Measurements from ENCODE around the gene URGCP.

Gene URGCP

DNA sequence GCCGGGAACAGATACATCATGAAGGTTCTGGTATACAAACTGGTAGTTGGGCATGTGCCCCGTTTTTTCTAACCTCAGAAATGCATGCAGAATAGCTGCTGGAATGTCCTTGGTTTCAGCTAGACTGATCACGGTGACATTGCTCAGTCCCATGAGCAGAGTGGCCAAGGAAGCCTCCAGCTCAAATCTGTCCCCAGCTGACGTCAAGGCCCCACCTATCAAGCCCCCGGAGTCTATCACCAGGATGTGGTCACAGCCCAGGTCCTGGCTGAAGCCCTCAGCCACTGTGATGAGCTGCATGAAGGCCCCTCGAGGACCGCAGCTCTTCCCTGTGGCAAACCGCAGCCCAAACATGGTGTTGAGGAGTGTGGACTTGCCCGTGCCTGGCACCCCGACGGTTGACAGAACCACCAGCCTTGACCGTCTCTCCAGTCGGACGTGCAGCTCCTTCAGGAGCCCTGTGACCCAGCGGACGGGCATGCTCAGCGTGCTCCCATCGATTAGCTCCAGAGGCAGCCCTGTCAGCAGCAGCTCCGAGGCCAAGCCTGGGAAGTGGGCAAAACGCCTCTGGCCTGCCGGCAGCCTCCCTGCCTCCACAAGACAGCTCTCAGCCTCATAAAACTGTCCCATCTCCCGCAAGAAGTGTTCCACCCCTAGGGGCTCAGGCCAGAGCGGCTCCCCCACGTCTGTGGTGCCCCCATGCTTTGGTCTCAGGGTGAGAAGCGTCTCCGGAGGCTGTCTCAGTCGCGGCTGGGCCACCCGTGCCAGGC lies 29.2 kb downstream of the URGCP start:
- Histone ChIP-seq H3K36me3 (ENCODE audit: control insufficient read depth in 4 of 4, insufficient read depth in 4 of 4, low read length in 3 of 4) (peaks cover 5 to 59% (median 47%) of the 10 kb centered on the region in 4 experiments), H3K27ac (ENCODE audit: insufficient read depth in 1 of 2, low read depth in 1 of 2, low read length in 2 of 2, poor library complexity in 1 of 2, severe bottlenecking in 2 of 2) (no peak overlapping the region), H3K9me3 (ENCODE audit: control extremely low read depth in 1 of 5, control insufficient read depth in 4 of 5, insufficient read depth in 2 of 5, low read depth in 1 of 5, low read length in 4 of 5) (no peaks in the 10 kb centered on the region), H3K27me3 (replicated peaks in 2 of 5; ENCODE audit: control insufficient read depth in 4 of 5, insufficient read depth in 5 of 5, low read length in 4 of 5) (no peaks in the 10 kb centered on the region), H3K4me1 (ENCODE audit: control extremely low read depth in 1 of 4, control insufficient read depth in 4 of 4, insufficient read depth in 4 of 4, low read length in 3 of 4) (peaks cover 0 to 8% (median 0%) of the 10 kb centered on the region in 4 experiments), H3K4me3 (ENCODE audit: control insufficient read depth in 1 of 7, extremely low read depth in 1 of 7, insufficient read depth in 4 of 7, low read depth in 2 of 7, low read length in 6 of 7) (no peak overlapping the region)
- WGBS (ENCODE audit: insufficient coverage) = 95% methylated on average over 29 of the region's 29 CpGs
- CTCF ChIA-PET = no interaction called here
- POLR2A ChIA-PET = no interaction called here
- no peak for DNase-seq

DNA sequence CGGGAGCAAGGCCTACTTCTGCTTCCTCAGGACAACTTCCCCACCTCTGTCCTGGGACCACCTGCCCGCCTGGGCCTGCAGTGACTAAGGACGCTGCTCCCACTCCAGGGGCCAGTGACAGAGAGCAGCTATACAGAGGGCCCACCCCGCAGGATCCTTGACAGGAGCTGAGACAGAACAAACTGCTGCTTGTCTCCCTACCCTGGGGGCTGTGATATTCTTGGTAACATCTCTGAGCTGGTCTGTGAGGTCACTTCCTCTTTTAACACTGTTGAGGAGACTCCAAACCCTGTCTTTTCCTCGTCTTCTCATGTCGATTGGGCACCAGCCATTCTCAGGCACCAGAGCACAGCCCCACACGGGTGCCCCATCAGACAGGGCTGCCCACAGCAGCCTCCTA lies 30.2 kb downstream of the URGCP start:
- H3K9me3 ChIP-seq (ENCODE audit: control extremely low read depth in 1 of 5, control insufficient read depth in 4 of 5, insufficient read depth in 2 of 5, low read depth in 1 of 5, low read length in 4 of 5) = no peaks in the 10 kb centered on the region
- DNase-seq = peak in 1 of 3 donors; percentile 18
- no peak overlapping the region for H3K27ac ChIP-seq (ENCODE audit: insufficient read depth in 1 of 2, low read depth in 1 of 2, low read length in 2 of 2, poor library complexity in 1 of 2, severe bottlenecking in 2 of 2)
- H3K36me3 ChIP-seq (ENCODE audit: control insufficient read depth in 4 of 4, insufficient read depth in 4 of 4, low read length in 3 of 4) = peaks cover 5 to 54% (median 41%) of the 10 kb centered on the region in 4 experiments
- H3K27me3 ChIP-seq (replicated peaks in 2 of 5; ENCODE audit: control insufficient read depth in 4 of 5, insufficient read depth in 5 of 5, low read length in 4 of 5) = peaks cover 0 to 3% (median 0%) of the 10 kb centered on the region in 5 experiments
- ChIA-PET CTCF (no interaction called here), POLR2A (no interaction called here)
- 94% methylated on average over 7 of the region's 7 CpGs for WGBS (ENCODE audit: insufficient coverage)
- H3K4me3 ChIP-seq (ENCODE audit: control insufficient read depth in 1 of 7, extremely low read depth in 1 of 7, insufficient read depth in 4 of 7, low read depth in 2 of 7, low read length in 6 of 7) = no peak overlapping the region
- peaks cover 0 to 8% (median 0%) of the 10 kb centered on the region in 4 experiments for H3K4me1 ChIP-seq (ENCODE audit: control extremely low read depth in 1 of 4, control insufficient read depth in 4 of 4, insufficient read depth in 4 of 4, low read length in 3 of 4)

DNA sequence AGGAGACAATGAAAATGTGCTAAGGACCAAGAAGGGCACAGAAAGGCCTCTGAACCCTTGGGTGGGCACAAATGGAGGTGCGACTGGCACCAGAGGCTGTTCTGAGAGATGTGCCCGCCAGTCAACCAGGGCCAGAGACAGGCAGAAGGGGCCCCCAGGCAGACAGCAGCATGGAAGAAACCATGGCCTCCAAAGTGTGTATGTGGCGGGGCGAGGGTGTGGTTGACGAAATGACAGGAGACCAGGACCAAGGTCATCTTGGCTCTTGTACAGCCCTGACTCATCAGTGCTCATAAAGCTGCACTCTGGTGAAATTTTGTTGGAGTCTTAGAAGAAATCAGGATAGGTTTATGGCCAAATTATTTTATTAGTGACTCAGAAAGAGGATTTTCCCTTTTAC lies 33.1 kb downstream of the URGCP start:
- CTCF ChIA-PET = no interaction called here
- no peak for DNase-seq
- 98% methylated on average over 5 of the region's 5 CpGs for WGBS (ENCODE audit: insufficient coverage)

DNA sequence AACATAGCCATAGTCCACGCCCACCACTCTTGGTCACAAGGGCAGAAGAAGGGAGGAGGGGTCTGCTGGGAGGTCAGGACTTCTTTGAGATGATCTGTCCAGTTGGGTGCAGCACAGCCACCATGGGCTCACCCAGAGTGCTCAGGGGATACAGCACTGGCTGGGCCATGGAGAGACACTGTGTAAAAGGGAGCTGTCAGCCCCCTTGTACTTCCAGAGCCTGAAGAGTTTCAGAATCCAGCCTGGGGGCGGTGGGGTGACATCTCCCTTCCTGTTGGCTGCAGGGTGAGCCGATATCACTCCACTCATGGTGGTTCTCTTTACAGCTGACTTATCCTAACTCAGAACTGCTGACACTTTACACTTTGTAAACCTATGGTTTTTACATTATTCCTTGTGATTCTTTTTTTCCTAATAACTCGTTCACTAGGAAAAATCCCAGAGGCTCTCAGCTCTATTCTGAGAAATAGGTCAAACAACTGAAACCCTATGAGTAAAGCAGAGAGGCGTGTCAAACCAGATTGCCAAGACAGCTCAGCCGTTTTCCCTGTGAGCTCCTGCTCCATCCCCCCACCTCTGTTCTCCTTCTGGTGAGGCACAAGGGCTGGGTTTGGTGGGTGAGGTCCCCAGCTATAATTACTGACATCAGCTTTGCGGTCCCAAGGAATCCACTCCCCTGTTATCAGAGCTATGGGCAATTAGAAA lies 33.8 kb downstream of the URGCP start:
- Histone ChIP-seq H3K36me3 (ENCODE audit: control insufficient read depth in 4 of 4, insufficient read depth in 4 of 4, low read length in 3 of 4) (peaks cover 0 to 30% (median 18%) of the 10 kb centered on the region in 4 experiments), H3K4me3 (ENCODE audit: control insufficient read depth in 1 of 7, extremely low read depth in 1 of 7, insufficient read depth in 4 of 7, low read depth in 2 of 7, low read length in 6 of 7) (no peak overlapping the region), H3K4me1 (ENCODE audit: control extremely low read depth in 1 of 4, control insufficient read depth in 4 of 4, insufficient read depth in 4 of 4, low read length in 3 of 4) (peaks cover 7 to 25% (median 14%) of the 10 kb centered on the region in 4 experiments), H3K27me3 (replicated peaks in 2 of 5; ENCODE audit: control insufficient read depth in 4 of 5, insufficient read depth in 5 of 5, low read length in 4 of 5) (peaks cover 0 to 3% (median 0%) of the 10 kb centered on the region in 5 experiments), H3K9me3 (ENCODE audit: control extremely low read depth in 1 of 5, control insufficient read depth in 4 of 5, insufficient read depth in 2 of 5, low read depth in 1 of 5, low read length in 4 of 5) (peaks cover 0 to 2% (median 0%) of the 10 kb centered on the region in 5 experiments), H3K27ac (ENCODE audit: insufficient read depth in 1 of 2, low read depth in 1 of 2, low read length in 2 of 2, poor library complexity in 1 of 2, severe bottlenecking in 2 of 2) (no peak overlapping the region)
- WGBS (ENCODE audit: insufficient coverage) = 92% methylated on average over 5 of the region's 7 CpGs
- DNase-seq = no peak
- ChIA-PET CTCF (interaction anchor here (1.1 kb wide), 1 partner anchor 12 kb away, joined by 3 read pairs; no protein-coding TSS in a partner anchor), POLR2A (no interaction called here)

More for the DNA sequence above, 33.1 kb downstream of the URGCP start:
- H3K27me3 ChIP-seq (replicated peaks in 2 of 5; ENCODE audit: control insufficient read depth in 4 of 5, insufficient read depth in 5 of 5, low read length in 4 of 5) = peaks cover 0 to 3% (median 0%) of the 10 kb centered on the region in 5 experiments
- POLR2A ChIA-PET = no interaction called here
- H3K9me3 ChIP-seq (ENCODE audit: control extremely low read depth in 1 of 5, control insufficient read depth in 4 of 5, insufficient read depth in 2 of 5, low read depth in 1 of 5, low read length in 4 of 5) = peaks cover 0 to 2% (median 0%) of the 10 kb centered on the region in 5 experiments
- no peak overlapping the region for H3K4me3 ChIP-seq (ENCODE audit: control insufficient read depth in 1 of 7, extremely low read depth in 1 of 7, insufficient read depth in 4 of 7, low read depth in 2 of 7, low read length in 6 of 7)
- H3K36me3 ChIP-seq (ENCODE audit: control insufficient read depth in 4 of 4, insufficient read depth in 4 of 4, low read length in 3 of 4) = peaks cover 3 to 37% (median 26%) of the 10 kb centered on the region in 4 experiments
- no peak overlapping the region for H3K27ac ChIP-seq (ENCODE audit: insufficient read depth in 1 of 2, low read depth in 1 of 2, low read length in 2 of 2, poor library complexity in 1 of 2, severe bottlenecking in 2 of 2)
- H3K4me1 ChIP-seq (ENCODE audit: control extremely low read depth in 1 of 4, control insufficient read depth in 4 of 4, insufficient read depth in 4 of 4, low read length in 3 of 4) = peaks cover 5 to 22% (median 12%) of the 10 kb centered on the region in 4 experiments

DNA sequence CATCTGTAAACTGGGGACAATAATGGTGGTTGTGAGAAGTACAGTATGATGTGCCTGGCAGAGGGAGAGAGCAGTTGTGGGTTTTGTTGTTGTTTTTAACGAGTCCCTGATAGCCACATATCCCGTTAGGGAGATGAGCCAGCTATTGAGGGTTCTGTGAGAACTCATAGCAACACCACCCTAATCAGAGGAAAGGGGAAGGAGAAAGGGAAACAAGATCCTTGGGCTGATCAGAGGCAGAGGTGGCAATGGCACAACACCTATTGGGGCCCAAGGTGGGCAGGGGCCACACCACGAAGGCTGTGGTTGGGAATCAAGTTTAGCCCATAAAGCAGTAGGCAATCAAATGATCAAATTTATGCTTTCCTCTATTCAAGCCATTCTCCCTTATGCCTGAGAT lies 35.3 kb downstream of the URGCP start:
- H3K4me3 ChIP-seq (ENCODE audit: control insufficient read depth in 1 of 7, extremely low read depth in 1 of 7, insufficient read depth in 4 of 7, low read depth in 2 of 7, low read length in 6 of 7) = no peak overlapping the region
- peaks cover 0 to 2% (median 0%) of the 10 kb centered on the region in 5 experiments for H3K9me3 ChIP-seq (ENCODE audit: control extremely low read depth in 1 of 5, control insufficient read depth in 4 of 5, insufficient read depth in 2 of 5, low read depth in 1 of 5, low read length in 4 of 5)
- peaks cover 7 to 20% (median 14%) of the 10 kb centered on the region in 4 experiments for H3K4me1 ChIP-seq (ENCODE audit: control extremely low read depth in 1 of 4, control insufficient read depth in 4 of 4, insufficient read depth in 4 of 4, low read length in 3 of 4)
- no peak for DNase-seq
- H3K27me3 ChIP-seq (replicated peaks in 2 of 5; ENCODE audit: control insufficient read depth in 4 of 5, insufficient read depth in 5 of 5, low read length in 4 of 5) = peaks cover 0 to 3% (median 0%) of the 10 kb centered on the region in 5 experiments
- no peak overlapping the region for H3K27ac ChIP-seq (ENCODE audit: insufficient read depth in 1 of 2, low read depth in 1 of 2, low read length in 2 of 2, poor library complexity in 1 of 2, severe bottlenecking in 2 of 2)
- WGBS (ENCODE audit: insufficient coverage) = 100% methylated on average over 3 of the region's 3 CpGs
- POLR2A ChIA-PET = no interaction called here
- peaks cover 6 to 26% (median 14%) of the 10 kb centered on the region in 4 experiments for H3K36me3 ChIP-seq (ENCODE audit: control insufficient read depth in 4 of 4, insufficient read depth in 4 of 4, low read length in 3 of 4)
- CTCF ChIA-PET = no interaction called here

DNA sequence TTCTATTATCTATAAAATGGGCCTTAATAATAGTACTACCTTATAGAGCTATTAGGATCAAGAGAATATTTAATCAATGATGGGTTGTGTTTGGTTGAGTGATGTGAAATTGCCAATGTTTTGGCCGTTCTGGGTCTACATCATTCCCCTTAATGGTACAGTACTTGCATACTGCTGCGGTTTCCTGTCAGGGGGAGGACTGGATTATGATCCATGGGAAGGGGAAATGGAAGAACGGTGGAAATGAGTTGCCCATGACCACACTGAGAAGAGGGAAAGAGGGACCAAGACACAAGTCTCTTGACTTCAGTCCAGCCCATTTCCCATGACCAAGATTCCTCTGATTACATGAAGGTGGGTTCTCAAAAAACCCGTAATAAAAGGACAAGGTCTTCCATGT lies 36.1 kb downstream of the URGCP start:
- H3K36me3 ChIP-seq (ENCODE audit: control insufficient read depth in 4 of 4, insufficient read depth in 4 of 4, low read length in 3 of 4) = peaks cover 8 to 22% (median 12%) of the 10 kb centered on the region in 4 experiments
- DNase-seq = no peak
- peaks cover 0 to 2% (median 0%) of the 10 kb centered on the region in 5 experiments for H3K9me3 ChIP-seq (ENCODE audit: control extremely low read depth in 1 of 5, control insufficient read depth in 4 of 5, insufficient read depth in 2 of 5, low read depth in 1 of 5, low read length in 4 of 5)
- no peak overlapping the region for H3K27ac ChIP-seq (ENCODE audit: insufficient read depth in 1 of 2, low read depth in 1 of 2, low read length in 2 of 2, poor library complexity in 1 of 2, severe bottlenecking in 2 of 2)
- H3K4me1 ChIP-seq (ENCODE audit: control extremely low read depth in 1 of 4, control insufficient read depth in 4 of 4, insufficient read depth in 4 of 4, low read length in 3 of 4) = peaks cover 7 to 18% (median 14%) of the 10 kb centered on the region in 4 experiments
- H3K4me3 ChIP-seq (ENCODE audit: control insufficient read depth in 1 of 7, extremely low read depth in 1 of 7, insufficient read depth in 4 of 7, low read depth in 2 of 7, low read length in 6 of 7) = peak overlapping the region in 3 of 7 experiments; percentile 72 to 96 (median 82)
- POLR2A ChIA-PET = no interaction called here
- peaks cover 0 to 3% (median 0%) of the 10 kb centered on the region in 5 experiments for H3K27me3 ChIP-seq (replicated peaks in 2 of 5; ENCODE audit: control insufficient read depth in 4 of 5, insufficient read depth in 5 of 5, low read length in 4 of 5)
- 87% methylated on average over 4 of the region's 4 CpGs for WGBS (ENCODE audit: insufficient coverage)
- CTCF ChIA-PET = interaction anchor here (1.0 kb wide), 1 partner anchor 109 kb away, joined by 3 read pairs; no protein-coding TSS in a partner anchor
